AG09309 (cell line): ENCODE data around the gene TAF1D.

Experiments
- DNase-seq: peaks from one replicate; pipeline ENCODE4 v3.0.0-alpha.2; 2010; ENCODE audit warnings: low read depth
- H3K4me3 ChIP-seq: 2 replicates; pipeline ENCODE4 v1.5.1; 2011; ENCODE audit warnings: mild to moderate bottlenecking, low read depth, low read length, moderate library complexity; ENCODE audit not compliant: control insufficient read depth
- TF ChIP-seq, protein P1 (sequence below): IDR thresholded peaks from 2 replicates; pipeline ENCODE4 v1.5.1; 2011; ENCODE audit warnings: mild to moderate bottlenecking, low read depth, low read length, inconsistent platforms; ENCODE audit not compliant: insufficient read depth, control insufficient read depth; ENCODE audit errors: missing control alignments

Gene TAF1D

DNA sequence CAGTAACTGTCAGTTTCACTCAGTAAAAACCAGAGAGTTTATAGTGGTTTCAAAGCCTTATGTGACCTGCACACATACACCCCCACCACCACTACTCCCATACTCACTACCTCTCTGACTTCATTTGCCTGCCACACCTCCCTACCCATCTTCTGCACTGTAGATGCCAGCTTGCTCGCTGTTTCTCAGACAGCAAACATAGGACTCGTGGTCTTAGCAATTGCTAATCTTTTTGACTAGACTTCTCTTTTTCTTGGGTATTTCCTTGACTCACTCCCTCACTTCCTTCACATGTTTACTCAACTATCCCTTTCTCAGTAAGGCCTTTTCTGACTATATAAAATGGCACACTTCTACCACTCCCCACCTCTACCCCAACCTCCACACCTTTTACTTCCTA lies 52.1 kb downstream of the TAF1D start:
- TF ChIP-seq, protein P1, sequence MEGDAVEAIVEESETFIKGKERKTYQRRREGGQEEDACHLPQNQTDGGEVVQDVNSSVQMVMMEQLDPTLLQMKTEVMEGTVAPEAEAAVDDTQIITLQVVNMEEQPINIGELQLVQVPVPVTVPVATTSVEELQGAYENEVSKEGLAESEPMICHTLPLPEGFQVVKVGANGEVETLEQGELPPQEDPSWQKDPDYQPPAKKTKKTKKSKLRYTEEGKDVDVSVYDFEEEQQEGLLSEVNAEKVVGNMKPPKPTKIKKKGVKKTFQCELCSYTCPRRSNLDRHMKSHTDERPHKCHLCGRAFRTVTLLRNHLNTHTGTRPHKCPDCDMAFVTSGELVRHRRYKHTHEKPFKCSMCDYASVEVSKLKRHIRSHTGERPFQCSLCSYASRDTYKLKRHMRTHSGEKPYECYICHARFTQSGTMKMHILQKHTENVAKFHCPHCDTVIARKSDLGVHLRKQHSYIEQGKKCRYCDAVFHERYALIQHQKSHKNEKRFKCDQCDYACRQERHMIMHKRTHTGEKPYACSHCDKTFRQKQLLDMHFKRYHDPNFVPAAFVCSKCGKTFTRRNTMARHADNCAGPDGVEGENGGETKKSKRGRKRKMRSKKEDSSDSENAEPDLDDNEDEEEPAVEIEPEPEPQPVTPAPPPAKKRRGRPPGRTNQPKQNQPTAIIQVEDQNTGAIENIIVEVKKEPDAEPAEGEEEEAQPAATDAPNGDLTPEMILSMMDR, result no peak
- DNase-seq, result no peak
- H3K4me3 ChIP-seq, result no peak overlapping the region

DNA sequence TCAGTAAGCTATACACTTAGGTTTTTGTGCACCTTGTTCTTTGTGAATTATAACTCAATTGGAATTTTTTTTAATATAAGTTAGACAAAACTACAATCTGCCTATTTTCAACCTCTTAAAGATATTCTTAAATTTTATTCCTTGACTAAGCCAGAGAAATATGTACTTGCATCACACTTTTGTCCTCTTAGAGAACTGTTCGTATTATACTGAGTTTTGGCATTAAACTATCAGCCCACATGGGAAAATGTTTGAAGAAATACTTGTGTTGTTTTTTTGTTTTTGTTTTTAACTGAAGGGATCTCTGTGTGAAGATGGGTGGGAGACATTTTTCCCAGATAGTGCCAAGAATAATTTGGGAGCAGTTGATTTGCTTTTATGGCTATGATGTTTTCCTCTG lies 54.5 kb downstream of the TAF1D start:
- peak; percentile 24 for DNase-seq
- TF ChIP-seq, protein P1, result no peak

DNA sequence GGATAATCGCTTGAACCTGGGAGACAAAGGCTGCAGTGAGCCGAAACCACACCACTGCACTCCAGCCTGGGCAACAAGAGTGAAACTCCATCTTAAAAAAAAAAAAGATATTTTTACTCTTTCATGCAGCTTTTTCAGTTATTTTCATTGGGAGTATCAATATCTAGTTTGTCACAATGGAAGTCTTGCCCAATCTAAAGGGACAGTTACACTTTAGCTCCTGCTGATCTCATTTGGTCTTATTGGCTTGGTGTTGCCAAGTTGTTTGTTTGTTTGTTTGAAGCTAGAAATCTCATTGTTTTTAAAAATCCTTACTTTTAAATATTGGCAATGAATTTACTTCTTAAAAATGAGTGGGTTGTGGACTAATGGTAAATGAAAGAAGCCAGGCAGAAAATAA lies 55.1 kb downstream of the TAF1D start:
- TF ChIP-seq, protein P1, result no peak
- DNase-seq, result no peak
- H3K4me3 ChIP-seq, result no peak overlapping the region

More for the DNA sequence above, 54.5 kb downstream of the TAF1D start:
- no peak overlapping the region for H3K4me3 ChIP-seq
